PC-3 (cell line): ENCODE results near the gene FRK.

Source experiments
- EZH2 ChIP-seq: fragments of 300-600 bp; sonication (generic); IDR thresholded peaks from one replicate; pipeline ENCODE4 v1.6.1; 2017; ENCODE audit warnings: antibody characterized with exemption, mild to moderate bottlenecking, low read length; ENCODE audit not compliant: unreplicated experiment
- EZH2phosphoT487 ChIP-seq: fragments of 300-600 bp; sonication (generic); IDR thresholded peaks from 2 replicates; pipeline ENCODE4 v1.6.1; 2018; ENCODE audit warnings: mild to moderate bottlenecking, antibody characterized with exemption, low read length, borderline replicate concordance
- TF ChIP-seq, protein P1 (sequence below): fragments of 300-600 bp; sonication (generic); conservative IDR thresholded peaks from 2 replicates; pipeline ENCODE4 v1.5.1; 2017; ENCODE audit warnings: antibody characterized with exemption, low read depth, mild to moderate bottlenecking, low read length

DNA sequence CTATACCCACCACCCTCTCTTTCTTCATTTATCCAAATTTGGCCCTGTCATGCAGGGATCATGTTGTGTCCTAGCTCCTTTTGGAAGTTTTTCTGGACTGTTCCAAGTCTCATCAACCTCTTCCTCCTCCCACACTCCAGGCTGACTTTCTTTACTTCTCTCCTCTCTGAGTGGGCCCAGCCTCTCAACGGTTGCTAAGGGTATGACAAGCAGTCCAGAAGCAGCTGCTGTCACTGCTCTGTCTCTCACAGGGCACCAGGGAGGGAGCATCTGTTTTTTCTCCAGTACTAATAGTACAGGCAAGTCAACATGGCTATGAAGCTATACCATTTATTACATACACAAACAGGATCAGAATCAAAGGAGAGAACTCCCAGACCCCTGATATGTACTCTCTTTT is 48.1 kb upstream of the FRK start:
- TF ChIP-seq, protein P1, sequence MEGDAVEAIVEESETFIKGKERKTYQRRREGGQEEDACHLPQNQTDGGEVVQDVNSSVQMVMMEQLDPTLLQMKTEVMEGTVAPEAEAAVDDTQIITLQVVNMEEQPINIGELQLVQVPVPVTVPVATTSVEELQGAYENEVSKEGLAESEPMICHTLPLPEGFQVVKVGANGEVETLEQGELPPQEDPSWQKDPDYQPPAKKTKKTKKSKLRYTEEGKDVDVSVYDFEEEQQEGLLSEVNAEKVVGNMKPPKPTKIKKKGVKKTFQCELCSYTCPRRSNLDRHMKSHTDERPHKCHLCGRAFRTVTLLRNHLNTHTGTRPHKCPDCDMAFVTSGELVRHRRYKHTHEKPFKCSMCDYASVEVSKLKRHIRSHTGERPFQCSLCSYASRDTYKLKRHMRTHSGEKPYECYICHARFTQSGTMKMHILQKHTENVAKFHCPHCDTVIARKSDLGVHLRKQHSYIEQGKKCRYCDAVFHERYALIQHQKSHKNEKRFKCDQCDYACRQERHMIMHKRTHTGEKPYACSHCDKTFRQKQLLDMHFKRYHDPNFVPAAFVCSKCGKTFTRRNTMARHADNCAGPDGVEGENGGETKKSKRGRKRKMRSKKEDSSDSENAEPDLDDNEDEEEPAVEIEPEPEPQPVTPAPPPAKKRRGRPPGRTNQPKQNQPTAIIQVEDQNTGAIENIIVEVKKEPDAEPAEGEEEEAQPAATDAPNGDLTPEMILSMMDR = no peak
- no peak for TF ChIP-seq EZH2phosphoT487
- TF ChIP-seq EZH2 = no peak
